GM18511 (cell line): ENCODE results near the gene DPH2.

Source experiments
- ATAC-seq: cut with Tn5 transposase; IDR thresholded peaks from one replicate; pipeline ENCODE4 v1.9.1; 2021; ENCODE audit warnings: mild to moderate bottlenecking, moderate library complexity; ENCODE audit not compliant: unreplicated experiment

The DPH2 gene

GRCh38 chr1:43982241-43982640 lies 12.4 kb downstream of the DPH2 start:
- no peak for ATAC-seq

- no peak for ATAC-seq
Observed at GRCh38 chr1:43982808-43983207, 13.0 kb downstream of the DPH2 start.

DNA sequence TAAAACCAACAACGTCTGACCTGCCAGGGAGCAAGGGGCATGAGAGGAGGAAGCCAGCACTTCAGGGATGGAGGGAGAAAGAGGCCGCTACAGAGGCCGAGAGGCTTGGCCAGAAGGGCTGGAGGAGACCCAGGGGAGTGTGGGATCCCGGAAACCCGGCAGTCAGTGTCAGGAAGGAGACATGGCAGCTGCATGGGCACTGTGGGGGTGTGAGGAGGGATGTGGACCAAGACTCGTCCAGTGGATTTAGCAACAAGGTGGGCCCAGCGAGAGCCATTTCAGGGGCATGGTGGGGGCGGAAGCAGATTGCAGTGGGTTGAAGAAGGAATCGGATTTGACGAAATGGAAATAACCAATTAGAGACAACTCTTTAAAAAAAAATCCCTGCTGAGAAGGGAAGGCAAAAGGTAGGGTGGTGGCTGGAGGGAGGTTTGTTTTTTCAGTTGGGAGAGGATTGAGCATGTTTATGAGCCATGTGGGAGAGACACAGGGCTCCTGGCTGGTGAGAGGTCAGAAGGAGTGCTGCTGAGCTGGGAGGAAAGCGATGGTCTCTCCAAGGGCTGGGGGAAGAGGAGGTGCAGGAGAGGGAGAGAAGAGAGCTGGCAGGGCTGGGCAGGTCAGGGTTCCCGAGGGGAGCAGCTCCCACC lies 13.6 kb downstream of the DPH2 start:
- no peak for ATAC-seq

GRCh38 chr1:43984855-43985254 lies 15.0 kb downstream of the DPH2 start:
- ATAC-seq: no peak

GRCh38 chr1:43985984-43986595 lies 16.3 kb downstream of the DPH2 start:
- ATAC-seq: no peak

GRCh38 chr1:43986712-43987111 lies 16.9 kb downstream of the DPH2 start:
- no peak for ATAC-seq

DNA sequence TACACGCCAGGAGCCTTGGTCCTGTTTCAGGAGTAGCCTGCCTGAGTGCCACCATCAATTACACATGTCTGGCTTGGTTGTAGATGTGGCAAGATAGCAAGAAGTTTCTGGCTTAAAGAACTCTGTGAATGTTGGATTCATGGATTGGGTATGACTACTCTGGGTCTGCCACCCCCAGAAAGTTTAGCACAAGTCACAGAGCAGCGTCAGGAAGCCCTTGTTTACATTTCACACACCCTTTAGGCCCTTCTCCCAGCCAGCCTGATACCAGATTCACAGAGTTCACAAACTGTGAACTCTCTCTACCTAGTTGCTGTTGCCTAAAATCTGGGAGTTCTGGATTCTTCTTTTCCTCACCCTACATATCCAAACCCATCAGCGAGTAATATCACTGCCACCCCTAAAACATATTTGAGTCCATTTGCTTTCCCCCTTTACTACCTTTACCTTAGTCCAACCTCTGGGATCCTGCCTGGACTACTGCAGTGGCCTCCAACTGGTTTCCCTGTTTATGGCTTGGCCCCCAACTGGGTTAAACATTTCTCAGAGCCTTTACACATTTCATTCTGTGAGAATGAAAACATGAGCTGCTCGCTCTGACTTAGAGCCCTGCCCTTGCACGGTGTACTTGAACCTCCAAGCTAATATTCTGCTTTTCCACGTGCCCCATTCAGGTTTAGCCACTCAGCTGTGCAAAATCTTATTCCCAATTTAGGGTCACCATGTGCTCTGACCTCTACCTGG lies 17.5 kb downstream of the DPH2 start:
- ATAC-seq: no peak

- ATAC-seq: no peak
Observed at GRCh38 chr1:43990271-43991199, 20.7 kb downstream of the DPH2 start.

- peak; percentile 21 for ATAC-seq
Observed at GRCh38 chr1:43991200-43991475, 21.3 kb downstream of the DPH2 start.

GRCh38 chr1:43991476-43992231 lies 21.8 kb downstream of the DPH2 start, which contains the start of gene CCDC24:
Gene CCDC24, plus strand, starts transcription at chr1:43991599. Its CDS starts 280 bp downstream, at chr1:43991879.
- peak; percentile 76 for ATAC-seq

GRCh38 chr1:43992232-43992995 lies 22.6 kb downstream of the DPH2 start:
- no peak for ATAC-seq

DNA sequence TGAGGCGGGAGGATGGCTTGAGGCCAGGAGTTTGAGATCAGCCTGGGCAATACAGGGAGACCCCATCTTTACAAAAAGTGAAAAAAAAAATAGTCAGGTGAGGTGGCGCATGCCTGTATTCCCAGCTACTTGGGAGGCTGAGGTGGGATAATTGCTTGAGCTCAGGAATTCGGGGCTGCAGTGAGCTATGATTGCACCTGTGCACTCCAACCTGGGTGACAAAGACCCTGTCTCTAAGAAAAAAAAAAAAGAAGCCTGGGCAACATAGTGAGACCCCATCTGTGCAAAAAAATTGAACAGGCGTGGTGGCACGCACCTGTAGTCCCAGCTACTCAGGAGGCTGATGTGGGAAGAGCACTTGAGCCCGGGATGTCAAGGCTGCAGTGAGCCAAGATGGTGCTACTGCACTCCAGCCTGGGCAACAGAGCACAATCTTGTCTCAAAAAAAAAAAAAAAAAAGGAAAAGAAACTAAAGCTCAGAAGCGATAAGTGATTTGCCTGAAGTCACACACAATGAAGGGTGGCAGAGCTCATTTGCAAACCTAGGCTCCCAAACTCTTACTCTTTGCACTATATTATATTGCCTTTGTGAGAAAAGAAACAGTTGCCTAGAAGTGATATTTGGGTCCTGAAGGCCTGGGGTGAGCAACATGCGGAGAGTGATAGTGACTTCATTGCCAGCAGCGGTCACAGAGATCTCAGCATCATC lies 23.6 kb downstream of the DPH2 start:
- ATAC-seq: no peak

DNA sequence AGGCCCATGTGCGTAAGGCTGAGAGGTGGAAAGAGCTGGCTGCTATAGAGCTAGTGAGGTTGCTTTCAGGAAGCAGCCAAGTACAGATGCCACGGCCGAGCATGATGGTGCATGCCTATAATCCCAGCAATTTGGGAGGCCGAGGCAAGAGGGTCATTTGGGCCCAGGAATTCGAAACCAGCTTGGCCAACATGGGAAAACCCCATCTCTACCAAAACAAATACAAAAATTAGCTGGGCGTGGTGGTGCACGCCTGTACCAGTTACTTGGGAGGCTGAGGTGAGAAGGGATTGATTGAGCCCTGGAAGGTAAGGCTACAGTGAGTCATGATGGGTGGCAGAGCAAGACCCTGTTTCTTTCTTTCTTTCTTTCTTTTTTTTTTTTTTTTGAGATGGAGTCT lies 24.3 kb downstream of the DPH2 start:
- ATAC-seq: no peak

DNA sequence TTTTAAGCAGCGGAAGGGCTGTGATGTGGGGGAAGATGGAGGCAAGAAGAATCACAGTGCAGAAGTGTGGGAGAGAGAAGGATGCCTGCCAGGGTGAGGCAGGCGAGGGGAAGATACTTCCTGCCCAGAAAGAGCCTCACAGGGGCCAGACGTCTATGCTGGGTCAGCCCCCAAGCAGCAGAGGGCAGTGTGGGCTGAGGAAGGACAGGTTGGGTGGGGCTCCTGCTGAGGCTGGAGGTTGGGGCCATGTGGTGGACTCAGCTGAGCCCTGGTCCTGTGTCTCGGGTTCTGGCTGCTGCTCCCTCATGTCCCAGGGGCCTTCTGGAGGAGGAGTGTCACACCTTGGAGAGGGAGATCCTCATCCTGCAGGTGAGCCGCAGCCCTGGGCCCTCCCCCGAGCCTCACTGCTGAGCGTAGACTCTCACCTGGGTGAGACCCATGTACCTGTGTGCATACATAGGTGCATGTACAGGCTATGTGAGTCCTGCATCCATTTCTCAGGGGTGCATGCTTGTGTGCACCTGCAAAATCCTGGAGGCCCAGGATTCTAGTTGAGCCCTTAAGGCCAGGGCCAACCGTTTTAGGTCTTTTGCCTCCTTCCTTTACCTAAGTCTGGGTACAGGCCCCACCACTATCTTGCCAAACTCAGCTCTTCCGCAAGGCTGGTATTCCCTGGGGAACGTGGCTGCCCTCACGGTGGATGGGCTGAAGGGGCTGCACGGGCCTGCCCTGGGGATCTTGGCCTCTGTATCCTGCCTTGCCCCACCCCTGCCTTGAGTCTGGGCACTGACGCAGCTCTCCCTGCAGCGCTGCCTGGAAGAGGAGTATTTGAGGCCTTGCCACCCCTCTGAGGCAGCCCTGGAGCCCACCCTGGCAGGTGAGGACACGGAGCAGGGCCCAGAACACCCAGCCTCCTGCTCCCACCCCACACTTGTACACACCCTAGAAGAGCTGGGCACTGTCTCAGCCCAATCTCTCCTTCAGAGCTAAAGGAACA lies 25.3 kb downstream of the DPH2 start:
- no peak for ATAC-seq

DNA sequence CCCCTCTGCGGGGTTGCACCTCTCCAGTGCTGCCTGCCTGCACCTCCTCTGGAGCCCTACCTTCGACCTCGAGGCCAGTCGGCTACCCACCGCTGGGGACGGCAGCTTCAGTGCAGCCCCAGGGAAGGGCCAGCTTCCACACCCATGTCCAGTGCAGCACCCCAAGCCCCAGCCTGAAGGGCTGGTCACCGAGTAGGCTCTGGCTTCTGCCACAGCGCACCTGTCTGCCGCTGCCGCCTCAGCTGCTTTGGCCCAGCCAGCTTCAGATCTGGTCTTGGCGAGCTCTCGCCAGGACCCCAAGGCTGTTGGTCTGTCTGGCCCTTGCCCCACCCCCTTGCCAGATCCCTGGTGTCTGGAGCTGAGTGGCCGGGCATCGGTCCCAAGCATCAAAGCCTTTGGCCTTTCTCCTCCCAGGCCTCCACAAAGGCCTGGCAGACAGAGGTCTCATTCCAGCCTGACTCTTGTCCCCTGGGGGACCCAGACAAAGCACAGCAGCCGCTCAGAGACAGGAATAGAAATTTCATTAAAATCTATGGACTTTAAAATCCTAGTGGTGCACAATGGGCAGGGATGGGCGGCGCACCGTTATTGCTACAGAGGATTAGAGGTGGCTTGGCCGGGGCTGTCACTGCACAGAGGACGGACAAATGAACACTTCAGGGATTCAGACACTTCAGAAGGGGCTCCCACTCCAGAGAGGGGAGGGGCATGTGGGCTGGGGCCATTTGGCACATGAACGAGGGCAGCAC lies 26.3 kb downstream of the DPH2 start:
- ATAC-seq: no peak

DNA sequence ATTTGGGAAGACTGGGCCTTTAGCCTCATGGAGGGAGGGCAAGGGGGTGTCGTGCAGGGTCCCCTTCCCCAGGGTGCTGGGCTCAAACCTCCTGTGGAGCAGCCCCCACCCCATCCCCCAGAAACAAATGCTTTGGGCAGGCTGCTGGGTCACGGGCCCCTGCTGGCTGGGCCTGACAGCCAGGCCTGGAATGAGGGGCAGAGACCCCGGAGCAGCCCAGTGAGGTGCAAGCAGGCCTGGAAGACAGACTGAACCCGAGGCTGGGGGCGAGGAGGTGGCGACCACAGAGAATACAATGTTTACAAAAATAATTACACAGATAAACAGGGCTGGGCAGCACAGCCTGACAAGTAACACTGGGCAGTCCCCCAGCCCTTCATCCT lies 26.9 kb downstream of the DPH2 start:
- no peak for ATAC-seq

DNA sequence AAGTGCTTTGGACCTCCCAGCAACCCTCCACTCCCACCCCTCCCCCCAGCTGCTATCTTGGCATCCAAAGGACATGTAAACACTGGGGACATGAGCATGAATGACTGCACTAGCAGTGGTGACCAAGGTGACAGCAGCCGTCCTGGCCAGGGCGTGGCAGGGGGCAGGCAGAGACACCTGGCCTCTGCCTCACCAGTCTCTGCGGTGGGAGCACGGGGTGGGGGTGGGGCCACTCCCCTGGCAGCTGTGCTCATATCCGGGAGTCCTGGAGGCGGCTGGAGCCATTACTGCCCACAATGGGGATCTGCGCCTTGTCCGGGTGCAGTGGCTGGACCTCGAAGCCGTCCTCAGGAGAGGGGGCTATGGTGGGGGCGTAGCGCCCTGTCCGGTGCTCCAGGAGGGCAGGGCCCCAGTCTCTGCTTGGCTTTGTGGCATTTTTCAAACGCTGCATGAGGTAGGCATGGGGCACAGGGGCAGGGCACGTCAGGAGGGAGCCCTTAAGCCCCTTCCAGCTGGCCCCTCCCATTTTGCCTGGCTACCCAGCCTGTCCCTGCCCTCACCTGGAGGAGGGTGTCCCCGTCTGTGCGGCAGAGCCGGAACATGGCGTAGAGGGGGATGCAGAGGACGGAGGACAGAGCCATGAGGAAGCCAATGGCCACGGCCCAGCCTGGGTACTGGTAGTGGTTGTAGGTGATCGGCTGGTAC lies 27.6 kb downstream of the DPH2 start:
- ATAC-seq: no peak
